IPS DF 6.9 (cell line): ENCODE measurements around the gene ADGRB2.
A peak's percentile ranks its signal among the peaks of the same experiment; 100 is the strongest.

ENCODE experiments used
- DNase-seq: peaks from one replicate; pipeline ENCODE4 v3.0.0-alpha.2; 2013; ENCODE audit warnings: low read depth, low spot score
- H3K27ac ChIP-seq: one replicate; pipeline ENCODE4 v1.5.1; 2013; ENCODE audit warnings: low read length, control low read depth
- H3K27me3 ChIP-seq: 2 replicates; pipeline ENCODE4 v1.6.1; 2013; ENCODE audit warnings: mild to moderate bottlenecking, low read length; ENCODE audit not compliant: control insufficient read depth, insufficient read depth
- H3K36me3 ChIP-seq: 2 replicates; pipeline ENCODE4 v1.6.1; 2013; ENCODE audit warnings: low read length; ENCODE audit not compliant: control insufficient read depth, insufficient read depth
- H3K4me1 ChIP-seq: 2 replicates; pipeline ENCODE4 v1.6.1; 2013; ENCODE audit warnings: low read length; ENCODE audit not compliant: control insufficient read depth, insufficient read depth
- H3K4me3 ChIP-seq: 2 replicates; pipeline ENCODE4 v1.5.1; 2013; ENCODE audit warnings: mild to moderate bottlenecking, low read length
- H3K9me3 ChIP-seq: 2 replicates; pipeline ENCODE4 v1.6.1; 2013; ENCODE audit warnings: low read length, inconsistent platforms; ENCODE audit not compliant: control insufficient read depth, insufficient read depth
- WGBS: extraction: QIAGEN DNeasy Blood & Tissue Kit; methylation state at CpG from one replicate; pipeline ENCODE4 v1.1.7; 2013; ENCODE audit warnings: mixed read lengths, missing lambda C conversion rate; ENCODE audit not compliant: insufficient read length, insufficient coverage; 5-methylcytosine and 5-hydroxymethylcytosine counted together

ADGRB2 gene

GRCh38 chr1:31788825-31789256, 24.7 kb upstream of the ADGRB2 start:
- Histone ChIP-seq H3K4me3 (peak overlapping the region; percentile 64; the same call in 1 of the 2 replicates), H3K27me3 (no peaks in the 10 kb centered on the region), H3K27ac (no peak overlapping the region), H3K4me1 (peaks cover 3% of the 10 kb centered on the region; the same call in 1 of the 2 replicates), H3K36me3 (no peaks in the 10 kb centered on the region; the same call in 1 of the 2 replicates), H3K9me3 (no peaks in the 10 kb centered on the region)
- DNase-seq: no peak
- no CpG with 5 or more reads among the region's 22 CpGs for WGBS

GRCh38 chr1:31788138-31788824, 24.1 kb upstream of the ADGRB2 start:
- no peak overlapping the region for H3K27ac ChIP-seq
- H3K4me3 ChIP-seq: peak overlapping the region; percentile 64; the same call in 1 of the 2 replicates
- no peaks in the 10 kb centered on the region for H3K27me3 ChIP-seq
- WGBS: no CpG with 5 or more reads among the region's 39 CpGs
- no peaks in the 10 kb centered on the region for H3K9me3 ChIP-seq
- peaks cover 5% of the 10 kb centered on the region; the same call in 1 of the 2 replicates for H3K4me1 ChIP-seq
- peak; percentile 83 for DNase-seq
- no peaks in the 10 kb centered on the region; the same call in 1 of the 2 replicates for H3K36me3 ChIP-seq

GRCh38 chr1:31787786-31788137, 23.6 kb upstream of the ADGRB2 start:
- H3K4me1 ChIP-seq: peaks cover 7% of the 10 kb centered on the region
- WGBS: no CpG with 5 or more reads among the region's 1 CpG
- H3K4me3 ChIP-seq: peak overlapping the region; percentile 64; the same call in 1 of the 2 replicates
- H3K27me3 ChIP-seq: no peaks in the 10 kb centered on the region
- no peaks in the 10 kb centered on the region for H3K9me3 ChIP-seq
- DNase-seq: no peak
- no peaks in the 10 kb centered on the region for H3K36me3 ChIP-seq
- H3K27ac ChIP-seq: no peak overlapping the region

GRCh38 chr1:31787261-31787660, 23.1 kb upstream of the ADGRB2 start:
- WGBS: no CpG with 5 or more reads among the region's 3 CpGs
- no peaks in the 10 kb centered on the region for H3K36me3 ChIP-seq
- H3K27me3 ChIP-seq: no peaks in the 10 kb centered on the region
- H3K4me3 ChIP-seq: no peak overlapping the region
- H3K27ac ChIP-seq: no peak overlapping the region
- no peak for DNase-seq
- H3K4me1 ChIP-seq: peaks cover 10% of the 10 kb centered on the region
- H3K9me3 ChIP-seq: no peaks in the 10 kb centered on the region

- Histone ChIP-seq H3K4me3 (no peak overlapping the region), H3K36me3 (no peaks in the 10 kb centered on the region), H3K27me3 (no peaks in the 10 kb centered on the region), H3K4me1 (peaks cover 13% of the 10 kb centered on the region), H3K9me3 (no peaks in the 10 kb centered on the region), H3K27ac (no peak overlapping the region)
- no peak for DNase-seq
- no CpG with 5 or more reads among the region's 16 CpGs for WGBS
Measured at GRCh38 chr1:31786366-31787060, 22.4 kb upstream of the ADGRB2 start.

GRCh38 chr1:31785947-31786290, 21.8 kb upstream of the ADGRB2 start:
- H3K4me3 ChIP-seq: no peak overlapping the region
- H3K36me3 ChIP-seq: no peaks in the 10 kb centered on the region
- no peaks in the 10 kb centered on the region for H3K9me3 ChIP-seq
- H3K27me3 ChIP-seq: no peaks in the 10 kb centered on the region
- no peak overlapping the region for H3K27ac ChIP-seq
- DNase-seq: no peak
- H3K4me1 ChIP-seq: peaks cover 13% of the 10 kb centered on the region
- no CpG with 5 or more reads among the region's 3 CpGs for WGBS

- no CpG with 5 or more reads among the region's 20 CpGs for WGBS
- no peaks in the 10 kb centered on the region for H3K27me3 ChIP-seq
- no peak overlapping the region for H3K27ac ChIP-seq
- H3K9me3 ChIP-seq: no peaks in the 10 kb centered on the region
- no peaks in the 10 kb centered on the region for H3K36me3 ChIP-seq
- no peak for DNase-seq
- peaks cover 13% of the 10 kb centered on the region for H3K4me1 ChIP-seq
- H3K4me3 ChIP-seq: no peak overlapping the region
Measured at GRCh38 chr1:31785020-31785946, 21.1 kb upstream of the ADGRB2 start.

GRCh38 chr1:31784356-31785019, 20.3 kb upstream of the ADGRB2 start:
- Histone ChIP-seq H3K9me3 (no peaks in the 10 kb centered on the region), H3K4me1 (peaks cover 13% of the 10 kb centered on the region), H3K27ac (no peak overlapping the region), H3K27me3 (no peaks in the 10 kb centered on the region), H3K36me3 (no peaks in the 10 kb centered on the region), H3K4me3 (no peak overlapping the region)
- WGBS: no CpG with 5 or more reads among the region's 4 CpGs
- DNase-seq: no peak

GRCh38 chr1:31783846-31784245, 19.7 kb upstream of the ADGRB2 start:
- Histone ChIP-seq H3K27me3 (no peaks in the 10 kb centered on the region), H3K9me3 (no peaks in the 10 kb centered on the region), H3K36me3 (no peaks in the 10 kb centered on the region), H3K4me1 (peaks cover 13% of the 10 kb centered on the region), H3K27ac (no peak overlapping the region), H3K4me3 (no peak overlapping the region)
- DNase-seq: no peak
- no CpG with 5 or more reads among the region's 3 CpGs for WGBS
